IPS DF 19.7 (cell line): ENCODE measurements around the gene HOMER2.
"Not testable (repeated sequence)": the region's sequence is repeated elsewhere in the genome, so short reads cannot be mapped to it uniquely, and the experiment has no call there.

ENCODE experiments used
- DNase-seq: peaks from one replicate; pipeline ENCODE4 v3.0.0-alpha.2; 2013; ENCODE audit warnings: low read depth, low spot score

The HOMER2 gene

GRCh38 chr15:82952158-82953081, at the start of gene HOMER2:
Gene HOMER2, minus strand, starts transcription at chr15:82952720. Its CDS starts 185 bp downstream, at chr15:82952535.
- no peak for DNase-seq

- not testable (repeated sequence) for DNase-seq
Measured at GRCh38 chr15:83000672-83001031, 48.1 kb upstream of the HOMER2 start.

GRCh38 chr15:82999905-83000671, 47.6 kb upstream of the HOMER2 start:
- DNase-seq, result peak; percentile 28

GRCh38 chr15:82999426-82999825, 46.9 kb upstream of the HOMER2 start:
- DNase-seq, result no peak

DNA sequence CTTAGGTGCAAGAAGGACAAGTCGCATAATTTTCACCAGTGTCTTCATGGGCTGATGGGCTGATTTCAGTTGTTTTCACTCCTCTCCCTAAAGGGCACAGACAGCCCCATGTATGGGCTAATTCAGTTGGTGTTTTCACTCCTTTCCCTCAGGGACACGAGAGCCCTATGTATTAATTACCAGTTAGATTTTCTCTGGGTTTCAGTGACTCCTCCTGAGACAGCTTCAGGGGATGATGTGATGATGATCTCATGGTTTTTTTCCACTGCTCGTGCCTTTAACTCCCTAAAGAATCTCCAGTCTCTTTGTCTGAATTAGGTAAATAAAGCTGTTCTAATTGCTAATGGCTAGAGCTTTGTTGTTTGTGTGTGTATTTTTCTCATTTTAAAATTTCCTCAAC, 43.4 kb upstream of the HOMER2 start:
- DNase-seq, result no peak

GRCh38 chr15:82995076-82995475, 42.6 kb upstream of the HOMER2 start:
- no peak for DNase-seq

- DNase-seq, result no peak
Measured at GRCh38 chr15:82993144-82993543, 40.6 kb upstream of the HOMER2 start.

DNA sequence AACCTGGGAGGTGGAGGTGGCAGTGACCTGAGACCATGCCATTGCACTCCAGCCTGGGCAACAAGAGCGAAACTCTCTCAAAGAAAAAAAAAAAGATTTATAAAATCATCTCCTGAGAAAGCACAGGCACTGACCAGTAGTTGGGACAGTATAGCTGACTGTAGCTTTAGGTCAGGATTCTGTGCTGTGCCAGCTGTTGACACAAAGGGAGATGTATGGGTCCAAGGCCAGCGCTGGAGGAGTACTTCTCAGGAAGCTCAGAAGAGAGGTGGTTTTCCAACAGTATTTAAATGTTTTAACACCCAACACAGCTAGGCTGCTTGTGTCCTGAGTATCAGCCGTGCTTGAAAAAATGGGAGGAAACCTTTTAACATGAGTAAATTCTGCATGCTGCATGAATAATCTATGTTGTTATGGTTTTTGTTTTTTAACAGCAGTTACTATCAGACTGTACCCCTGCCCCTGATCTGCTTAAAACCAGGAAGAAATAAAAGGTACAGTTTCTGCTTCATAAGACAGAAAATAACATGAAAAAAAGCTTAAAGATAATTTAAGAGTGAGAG, 40.0 kb upstream of the HOMER2 start:
- no peak for DNase-seq

DNA sequence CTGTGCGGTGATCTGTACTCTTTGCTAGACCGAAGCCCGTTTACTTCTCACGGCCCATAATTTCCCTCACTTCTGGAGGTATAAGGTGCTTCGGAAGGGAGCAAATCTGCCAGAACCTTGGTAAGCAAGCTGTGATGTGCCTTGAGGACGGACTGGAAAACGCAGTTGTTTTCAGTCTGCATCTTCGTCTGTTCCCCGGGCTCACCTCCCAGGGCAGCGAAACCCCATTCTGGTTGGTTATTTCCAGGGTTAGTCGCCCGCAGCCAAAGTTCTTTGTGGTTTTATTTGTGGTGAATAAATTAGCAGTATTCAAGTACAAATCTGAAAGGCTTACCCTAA, 33.9 kb upstream of the HOMER2 start:
- no peak for DNase-seq

DNA sequence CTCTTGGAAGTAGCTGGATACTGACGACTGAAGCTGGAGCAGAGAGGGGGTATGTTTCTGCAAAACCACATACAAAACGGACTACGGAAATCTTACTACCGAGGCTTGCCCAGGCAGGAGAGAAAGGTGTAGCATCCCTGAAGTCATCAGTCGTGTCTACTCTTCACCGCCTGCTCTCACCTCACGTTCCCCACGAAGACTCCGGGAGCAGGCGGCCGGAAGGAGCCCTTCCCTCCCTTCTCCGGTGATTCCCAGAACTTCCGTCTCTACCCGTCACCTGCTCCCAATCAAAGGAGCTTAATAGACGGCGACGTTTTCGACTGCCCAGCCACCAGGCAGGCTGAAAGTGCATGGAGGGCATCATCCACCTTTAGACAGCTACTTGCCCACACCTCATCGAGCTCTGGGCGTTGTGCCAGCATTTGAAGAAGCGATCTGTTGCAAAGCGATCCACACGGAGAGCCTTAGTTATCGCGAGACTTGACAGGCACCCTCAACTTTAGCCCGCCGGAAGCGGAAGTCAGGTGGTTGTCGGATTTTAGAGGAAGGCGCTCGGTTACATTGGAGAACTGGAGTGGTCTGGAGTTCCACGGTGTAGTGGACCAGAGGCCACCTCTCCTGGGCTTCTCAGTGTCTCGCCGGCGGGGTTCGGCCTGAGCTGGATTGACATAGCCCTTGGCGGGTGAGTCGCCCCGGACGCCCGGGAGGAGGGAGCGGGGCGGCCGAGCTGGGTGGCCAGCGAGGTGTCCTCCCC, 33.3 kb upstream of the HOMER2 start, which contains the start of gene RAMAC:
TSS of gene RAMAC (plus strand) at position 523 of the 754 bp plus-strand sequence. CDS start 2,809 bp downstream, outside the sequence.
- peak; percentile 69 for DNase-seq

DNA sequence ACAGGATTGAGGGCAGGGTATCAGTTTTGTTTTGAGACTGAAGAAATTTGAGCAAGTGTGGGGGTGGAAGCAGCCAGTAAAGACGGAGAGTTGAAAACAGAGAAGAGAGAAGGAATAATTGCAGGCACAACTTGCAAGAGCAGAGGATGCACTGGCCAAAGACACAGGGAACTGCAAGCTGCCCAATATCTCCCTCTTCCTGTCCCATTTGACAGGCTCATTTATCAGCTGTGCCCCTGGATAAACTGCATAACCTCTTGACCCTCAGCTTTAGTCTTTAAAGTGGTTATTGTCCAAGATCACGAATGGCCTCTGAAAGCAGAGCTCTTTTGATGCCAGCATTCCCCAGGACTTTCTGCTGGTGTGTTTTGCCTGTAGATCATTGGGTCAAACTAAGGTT, 28.5 kb upstream of the HOMER2 start:
- no peak for DNase-seq

DNA sequence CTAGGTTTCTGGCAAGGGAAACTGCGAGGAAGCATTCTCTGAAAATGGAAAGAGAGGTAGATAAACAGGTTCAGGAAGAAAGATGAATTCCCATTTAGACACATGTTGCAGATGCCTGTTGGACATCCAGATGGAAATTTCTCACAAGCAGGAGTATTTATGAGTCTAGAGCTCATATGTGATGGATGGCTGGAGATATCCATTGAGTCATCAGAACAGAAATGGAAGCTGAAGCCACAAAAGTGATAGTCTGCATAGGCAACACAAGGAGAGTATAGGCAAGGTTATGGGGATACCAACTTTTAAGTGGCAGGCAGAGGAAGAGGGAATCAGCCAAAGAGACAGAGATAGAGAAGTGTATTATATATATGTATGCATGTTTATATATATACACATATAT, 27.2 kb upstream of the HOMER2 start:
- DNase-seq, result no peak

DNA sequence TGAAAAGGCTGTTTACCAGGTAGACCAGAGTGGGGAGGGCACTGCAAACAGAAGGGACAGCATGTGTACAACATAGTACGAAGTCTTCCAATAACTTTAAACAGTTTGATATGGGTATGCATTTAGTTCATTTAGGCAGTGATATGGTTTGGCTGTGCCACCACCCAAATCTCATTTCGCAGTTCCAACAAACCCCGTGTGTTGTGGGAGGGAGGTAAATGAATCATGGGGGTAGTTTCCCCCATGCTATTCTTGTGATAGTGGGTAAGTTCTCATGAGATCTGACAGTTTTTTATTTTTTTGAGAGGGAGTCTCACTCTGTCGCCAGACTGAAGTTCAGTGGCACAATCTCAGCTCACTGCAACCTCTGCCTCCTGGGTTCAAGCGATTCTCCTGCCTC, 25.9 kb upstream of the HOMER2 start:
- no peak for DNase-seq

- no peak for DNase-seq
Measured at GRCh38 chr15:82977076-82977475, 24.6 kb upstream of the HOMER2 start.

- no peak for DNase-seq
Measured at GRCh38 chr15:82972990-82973389, 20.5 kb upstream of the HOMER2 start.

DNA sequence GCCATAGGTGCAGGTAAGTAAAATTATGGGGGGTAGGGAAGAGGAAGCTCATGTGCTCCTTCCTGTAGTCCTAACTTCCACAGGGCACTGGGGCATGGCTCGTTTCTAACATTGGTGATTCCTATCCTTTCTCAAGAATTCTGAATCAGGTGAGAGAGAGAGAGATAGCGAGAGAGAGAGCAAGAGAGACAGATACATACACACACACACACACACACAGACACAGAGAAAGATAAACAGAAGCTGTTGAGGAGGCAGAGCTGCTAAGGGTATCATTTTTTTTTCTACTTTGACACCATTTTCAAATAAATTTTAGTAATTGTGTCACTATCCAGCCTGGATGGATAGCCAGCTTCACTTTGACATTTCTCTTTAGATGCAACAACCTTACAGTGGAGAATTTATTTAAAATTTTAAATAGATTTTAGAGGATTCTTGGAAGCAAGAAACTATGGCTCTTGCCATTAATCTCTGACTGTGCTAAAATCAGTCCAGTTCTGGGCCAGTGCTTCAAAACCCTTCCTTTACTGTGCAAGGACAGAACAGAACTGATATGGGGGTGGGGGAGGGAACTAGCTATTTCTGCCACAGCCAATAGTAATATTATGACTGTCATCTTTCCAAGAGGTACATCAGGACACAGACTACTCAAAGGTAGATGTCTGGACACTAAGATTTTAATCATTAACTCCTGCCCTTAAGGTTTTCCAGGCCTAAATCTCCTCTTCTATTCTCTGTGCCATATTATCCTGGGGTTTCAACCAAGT, 18.9 kb upstream of the HOMER2 start:
- DNase-seq, result no peak

DNA sequence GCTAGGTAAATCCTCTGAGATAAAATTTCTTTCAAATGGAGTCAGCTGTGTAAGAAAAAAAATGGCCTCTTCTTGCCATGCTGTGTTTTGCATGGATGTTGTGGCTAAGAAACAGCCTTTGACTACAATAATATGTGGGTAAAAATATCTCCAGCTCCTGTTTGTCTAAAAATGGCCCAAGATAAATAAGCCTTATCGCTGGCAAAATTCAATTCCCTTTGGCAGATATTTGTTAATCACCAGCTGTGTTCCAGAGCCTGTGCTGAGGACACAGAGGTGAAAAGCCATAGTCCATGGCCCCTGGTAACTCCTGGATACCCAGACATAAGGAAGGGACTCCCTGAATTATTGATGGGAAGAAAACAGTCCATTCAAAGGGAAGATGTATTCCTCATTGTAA, 18.2 kb upstream of the HOMER2 start:
- no peak for DNase-seq

DNA sequence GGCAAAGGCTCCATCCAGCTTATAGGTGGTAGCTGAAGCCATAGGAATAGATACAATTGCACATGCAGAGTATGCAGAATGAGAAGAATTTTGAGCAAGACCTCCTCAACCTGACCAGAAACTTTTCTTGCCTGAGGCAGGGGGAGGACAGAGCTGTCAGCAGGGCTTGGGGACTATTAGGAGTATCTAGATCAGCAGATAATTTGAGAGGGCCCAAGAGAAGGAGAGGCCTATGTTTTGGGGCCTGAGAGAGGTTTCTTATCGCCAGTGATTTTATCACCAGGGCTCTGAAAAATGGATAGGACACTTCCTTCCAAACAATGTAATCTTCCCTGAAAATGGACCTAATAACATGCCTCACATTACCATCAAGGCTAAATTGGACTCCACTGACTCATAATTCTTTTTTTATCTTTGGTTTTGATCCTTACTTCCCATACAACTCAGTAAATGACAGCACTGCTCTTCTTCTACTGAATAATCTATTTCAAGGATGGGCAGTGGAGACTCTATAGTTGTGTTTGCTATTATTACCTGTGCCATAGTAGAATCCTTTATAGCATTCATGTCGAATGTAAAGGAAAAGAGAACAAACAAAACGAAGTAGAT, 17.7 kb upstream of the HOMER2 start:
- DNase-seq, result no peak

DNA sequence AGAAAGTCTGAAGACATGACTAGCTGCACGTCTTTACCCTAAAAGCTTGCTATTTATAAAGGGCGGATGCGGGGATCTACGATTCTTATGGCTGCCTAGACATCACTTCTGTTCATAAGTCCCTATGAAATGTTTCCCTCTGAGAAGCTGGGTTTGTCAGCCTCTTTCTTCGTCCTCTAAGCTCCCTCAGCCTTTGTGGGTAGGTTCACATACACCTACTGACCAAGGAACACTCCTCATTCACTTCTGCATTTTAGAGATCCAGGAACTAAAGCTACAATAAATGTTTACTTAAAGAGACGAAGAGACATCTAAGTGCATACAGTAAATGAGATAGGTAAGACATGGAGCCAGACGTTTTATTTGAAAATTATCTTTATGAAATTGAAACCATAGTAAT, 16.8 kb upstream of the HOMER2 start:
- DNase-seq, result no peak

GRCh38 chr15:82968066-82968465, 15.5 kb upstream of the HOMER2 start:
- DNase-seq, result no peak

DNA sequence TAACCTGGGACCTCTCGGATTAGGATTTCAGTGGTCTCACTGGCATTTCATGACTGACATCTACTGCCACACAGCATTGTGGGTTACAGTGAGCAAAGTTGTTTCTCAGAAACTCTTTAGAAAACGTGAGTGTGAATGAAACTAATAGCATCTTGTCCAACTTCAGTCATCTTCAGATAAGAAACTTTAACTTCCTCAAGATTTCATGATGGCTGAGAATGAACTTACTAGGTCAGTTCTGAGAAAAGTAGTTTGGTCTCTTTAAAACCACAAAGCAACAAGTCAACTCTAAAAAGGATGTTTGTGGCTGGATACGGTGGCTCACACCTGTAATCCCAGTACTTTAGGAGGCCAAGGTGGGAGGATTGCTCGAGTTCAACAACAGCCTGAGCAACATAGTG, 14.2 kb upstream of the HOMER2 start:
- DNase-seq, result no peak
